HG02623 (cell line): Measurements from ENCODE around the gene RPS6KC1.
"Not testable (repeated sequence)": the region's sequence is repeated elsewhere in the genome, so short reads cannot be mapped to it uniquely, and the experiment has no call there.

Experiments
- ATAC-seq: cut with Tn5 transposase; IDR thresholded peaks from one replicate; pipeline ENCODE4 v1.9.1; 2021; ENCODE audit warnings: moderate library complexity; ENCODE audit not compliant: unreplicated experiment

Gene RPS6KC1

DNA sequence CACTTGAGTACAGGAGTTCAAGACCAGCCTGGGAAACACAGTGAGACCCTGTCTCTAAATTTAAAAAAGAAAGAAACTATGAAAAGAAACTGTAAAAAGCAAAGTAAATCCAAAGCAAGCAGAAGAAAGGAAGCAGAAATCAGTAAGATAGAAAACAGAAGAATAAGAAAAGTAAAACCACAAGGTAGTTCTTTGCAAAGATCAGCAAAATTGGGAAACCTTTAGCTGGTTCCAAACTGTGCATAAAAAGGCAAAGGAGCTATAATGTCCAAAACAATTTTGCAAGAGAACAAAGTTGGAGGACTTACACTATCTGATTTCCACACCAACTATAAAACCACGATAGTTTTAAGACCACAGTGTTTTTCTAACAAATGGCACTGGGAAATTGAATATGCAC is 218.8 kb downstream of the RPS6KC1 start:
- no peak for ATAC-seq

DNA sequence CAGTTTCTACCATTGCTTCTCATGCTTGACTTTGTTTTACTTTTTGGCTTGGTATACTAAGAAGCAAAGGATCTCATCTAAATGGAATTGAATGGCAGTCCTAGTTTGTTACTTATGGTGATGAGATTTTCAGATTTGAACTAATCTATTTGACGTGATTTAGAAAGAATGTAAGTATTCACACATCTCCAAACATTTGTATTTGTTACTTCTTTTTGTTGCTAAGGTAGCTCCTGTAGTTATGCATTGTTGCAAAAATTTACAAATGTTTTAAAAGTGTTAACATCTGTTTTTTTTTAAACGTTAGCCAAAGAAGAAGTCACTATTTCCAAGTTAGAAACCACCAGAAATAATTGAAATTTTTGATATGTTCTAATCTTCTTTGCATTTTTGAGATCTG is 222.5 kb downstream of the RPS6KC1 start:
- no peak for ATAC-seq

DNA sequence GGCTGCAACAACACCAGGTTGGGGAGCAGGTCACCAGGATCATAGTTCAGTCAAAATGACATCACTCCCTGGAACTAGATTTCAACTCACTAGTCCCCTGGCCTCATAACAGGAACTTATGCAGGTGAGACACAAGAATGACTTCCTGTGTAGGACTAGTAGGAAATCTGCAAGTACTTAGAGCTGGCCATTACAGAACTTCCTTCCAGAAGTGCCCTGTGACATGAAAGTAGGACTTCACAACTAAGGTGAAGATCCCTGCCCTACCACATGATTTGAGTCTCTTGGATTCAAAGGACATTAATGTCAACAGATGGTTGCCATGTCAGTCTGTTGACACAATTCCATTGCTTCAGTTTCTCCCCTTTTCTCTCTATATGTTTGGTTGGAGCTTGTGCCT is 223.1 kb downstream of the RPS6KC1 start:
- no peak for ATAC-seq

DNA sequence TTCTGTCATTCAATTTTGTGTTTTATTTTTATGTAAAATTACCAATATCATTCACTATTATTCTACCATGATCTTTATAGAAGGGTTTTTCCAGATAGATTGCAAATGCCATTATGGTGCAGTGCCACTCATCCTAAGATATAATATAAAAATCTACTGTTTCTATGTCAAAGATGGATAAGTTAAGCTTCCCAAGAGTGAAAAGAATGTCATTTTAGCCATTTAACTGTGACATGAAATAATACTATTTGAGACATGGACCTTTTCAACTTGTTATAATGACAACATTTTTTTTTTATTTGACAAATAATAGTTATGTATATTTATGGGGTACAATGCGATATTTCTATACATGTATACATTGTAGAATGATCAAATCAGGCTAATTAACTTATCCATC is 224.3 kb downstream of the RPS6KC1 start:
- no peak for ATAC-seq

DNA sequence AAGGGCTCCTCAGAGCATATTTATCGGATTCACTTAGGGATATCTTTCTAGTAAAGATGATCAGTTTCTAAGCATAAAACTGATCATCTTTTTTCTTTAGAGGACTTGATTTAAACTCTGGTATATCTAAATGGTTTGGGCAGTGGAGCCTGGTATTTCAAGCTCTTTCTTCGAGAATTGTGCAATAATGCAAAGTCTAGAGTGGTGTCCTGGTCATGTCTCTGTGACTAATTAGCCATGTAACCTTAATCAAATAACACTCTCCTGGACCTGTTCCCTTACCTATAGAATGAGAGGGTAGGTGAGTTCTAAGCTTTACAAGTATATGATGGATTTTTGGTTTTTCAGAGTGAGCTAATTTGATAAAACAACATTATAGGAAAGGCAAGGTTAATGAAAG is 225.2 kb downstream of the RPS6KC1 start:
- no peak for ATAC-seq

DNA sequence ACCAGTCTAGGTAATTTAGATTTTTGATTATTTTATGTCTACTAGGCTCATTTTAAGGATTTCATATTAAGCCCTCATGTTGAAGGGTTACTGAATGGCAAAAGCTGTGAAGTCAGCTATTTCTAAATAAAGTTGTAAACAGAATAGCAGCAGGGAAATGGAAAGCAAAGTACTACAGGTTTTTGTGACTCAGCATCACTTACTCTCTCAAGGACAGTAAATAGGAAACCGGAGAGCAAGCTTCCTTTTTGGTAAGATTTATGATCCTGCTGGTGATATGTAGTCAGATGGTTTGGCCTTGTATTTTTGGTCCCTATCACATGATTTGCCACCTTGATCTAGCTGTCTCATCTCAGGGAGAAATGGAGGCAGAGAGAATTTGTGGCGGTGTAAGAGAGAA is 226.0 kb downstream of the RPS6KC1 start:
- ATAC-seq, result no peak

DNA sequence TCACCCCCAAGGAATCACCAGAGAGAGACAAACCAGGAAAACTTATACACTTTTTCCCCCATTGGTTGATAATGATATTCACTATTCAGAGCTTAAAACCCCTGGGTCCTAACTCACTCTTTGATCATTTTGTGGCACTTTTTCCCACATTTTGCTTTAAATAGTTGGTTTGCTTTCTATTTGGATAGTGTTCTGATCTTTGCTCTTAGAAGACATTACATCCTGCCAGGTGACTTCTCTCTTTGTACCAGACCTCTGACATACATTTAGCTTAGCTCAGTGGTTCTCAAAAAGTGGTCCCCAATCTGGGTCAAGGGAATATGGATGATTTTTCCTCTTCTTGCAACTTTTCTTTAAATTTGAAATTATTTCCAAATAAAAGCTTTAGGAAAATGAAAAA is 228.4 kb downstream of the RPS6KC1 start:
- no peak for ATAC-seq

DNA sequence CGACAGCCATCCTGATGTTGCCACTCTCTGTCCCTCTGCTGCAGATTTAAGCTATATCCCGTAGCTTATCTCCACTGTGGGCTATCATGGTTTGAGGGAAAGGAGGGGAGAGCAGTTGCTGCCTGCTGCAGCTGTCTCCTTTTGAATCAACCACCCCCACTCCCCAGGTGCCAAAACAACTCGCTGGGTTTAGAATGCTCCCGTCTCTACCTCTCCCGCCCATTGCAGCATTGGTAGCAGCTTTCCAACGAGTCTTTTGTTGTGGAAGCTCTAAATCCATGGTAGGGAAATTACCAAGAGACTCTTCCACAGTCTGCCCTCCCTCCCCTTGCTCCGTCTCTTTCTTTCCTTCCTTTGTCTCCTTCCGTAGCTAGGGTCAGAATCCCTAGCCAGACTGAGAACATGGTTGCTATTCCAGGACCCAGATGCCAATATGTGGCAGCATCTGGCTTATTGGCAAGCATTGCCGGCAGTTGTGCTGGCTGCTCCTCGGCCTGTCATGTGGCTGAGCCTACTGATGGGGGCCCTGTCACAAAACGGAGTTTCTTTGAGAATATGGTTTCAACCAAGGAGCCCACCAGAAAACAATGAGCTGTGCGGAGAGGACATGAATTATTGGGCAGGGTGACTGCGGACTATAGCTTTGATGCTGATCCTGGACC is 230.7 kb downstream of the RPS6KC1 start:
- ATAC-seq, result no peak

DNA sequence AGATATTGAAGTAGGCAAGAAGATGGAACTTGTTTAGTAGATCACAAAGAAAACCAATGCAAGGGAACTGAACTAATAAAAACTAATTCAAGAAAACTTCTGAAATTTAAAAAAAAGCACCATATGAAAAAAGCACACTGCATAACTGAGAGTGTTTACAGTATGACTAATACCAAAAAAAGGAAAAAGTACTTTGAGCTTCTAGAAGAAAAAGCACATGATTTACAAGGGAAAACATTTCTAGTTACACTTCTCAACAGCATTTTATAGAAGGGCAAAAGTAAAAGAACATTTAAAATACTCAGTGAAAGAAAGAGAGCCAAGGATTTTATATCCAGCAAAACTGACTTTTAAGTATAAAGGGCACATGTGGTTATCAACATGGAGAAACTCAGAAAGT is 233.6 kb downstream of the RPS6KC1 start:
- no peak for ATAC-seq

DNA sequence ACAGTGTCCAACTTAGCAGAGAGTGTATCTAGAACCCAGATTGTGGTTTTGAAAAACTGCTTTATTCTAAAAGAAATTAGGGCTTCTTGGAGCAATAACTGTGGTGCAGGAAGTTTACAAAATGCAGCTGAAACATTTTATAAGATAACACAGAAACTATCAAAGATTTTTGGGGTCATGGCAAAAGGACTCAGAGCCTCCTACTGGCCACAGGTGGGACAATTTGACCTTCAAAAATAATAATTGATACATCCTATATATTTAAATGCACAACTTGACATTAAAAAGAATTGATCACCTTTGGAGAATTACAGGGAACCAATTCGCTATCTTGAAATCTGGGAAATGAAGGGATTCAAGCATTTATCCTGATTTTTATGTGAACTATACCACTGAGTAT is 235.2 kb downstream of the RPS6KC1 start:
- no peak for ATAC-seq

DNA sequence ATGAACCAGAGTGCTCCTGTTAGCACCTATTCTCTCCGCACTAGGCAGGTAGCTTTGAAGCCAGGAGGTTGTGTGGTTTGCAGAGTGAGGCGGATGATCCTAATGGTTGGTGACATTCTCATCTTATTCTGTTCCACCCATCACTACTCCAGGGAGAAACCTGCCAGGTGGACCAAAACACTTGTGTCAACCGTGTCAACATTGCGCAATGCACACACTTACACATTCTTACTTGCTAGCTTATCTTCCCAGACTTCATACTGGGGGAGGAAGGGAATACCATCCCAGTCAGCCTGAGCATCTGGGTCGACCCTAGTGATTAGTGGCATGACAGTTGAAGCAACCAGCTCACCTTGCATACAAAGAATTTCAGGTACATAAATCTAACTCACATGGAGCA is 236.9 kb downstream of the RPS6KC1 start:
- no peak for ATAC-seq

DNA sequence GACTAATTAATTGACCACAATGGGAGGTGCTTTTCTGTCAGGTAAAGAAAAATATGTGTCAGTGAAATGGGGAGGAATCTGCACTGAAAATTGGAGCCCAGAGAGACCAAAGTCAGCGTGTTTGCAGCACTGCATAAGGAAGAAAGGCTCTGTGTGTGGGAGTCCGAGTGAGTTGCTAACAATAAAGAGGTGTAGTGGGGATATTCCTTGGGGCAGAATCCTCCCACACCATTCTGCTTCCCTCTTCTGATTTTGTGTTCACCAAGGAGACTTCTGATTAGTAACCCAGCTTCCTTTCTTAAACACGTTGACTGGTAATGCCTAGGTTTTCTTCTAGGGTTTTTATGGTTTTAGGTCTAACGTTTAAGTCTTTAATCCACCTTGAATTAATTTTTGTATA is 240.5 kb downstream of the RPS6KC1 start:
- no peak for ATAC-seq

DNA sequence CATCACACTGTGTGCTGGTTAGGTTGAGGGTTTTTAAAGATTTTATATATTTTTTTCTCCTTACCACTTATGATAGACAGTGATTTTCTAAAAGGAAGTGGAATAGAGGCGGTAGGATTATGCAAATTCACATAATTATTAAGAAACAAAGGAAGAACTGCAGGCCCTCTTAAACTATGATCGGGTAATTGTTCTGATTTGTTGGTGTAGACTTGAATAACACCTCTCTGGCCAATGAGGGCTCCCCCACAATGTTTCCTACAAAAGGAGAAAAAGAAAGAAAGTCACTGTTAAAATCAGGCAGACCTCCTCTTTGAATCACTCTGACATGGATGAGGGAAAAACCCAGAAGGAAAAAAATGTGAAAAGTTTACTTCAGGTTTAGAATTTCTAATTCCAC is 241.6 kb downstream of the RPS6KC1 start:
- ATAC-seq, result no peak

DNA sequence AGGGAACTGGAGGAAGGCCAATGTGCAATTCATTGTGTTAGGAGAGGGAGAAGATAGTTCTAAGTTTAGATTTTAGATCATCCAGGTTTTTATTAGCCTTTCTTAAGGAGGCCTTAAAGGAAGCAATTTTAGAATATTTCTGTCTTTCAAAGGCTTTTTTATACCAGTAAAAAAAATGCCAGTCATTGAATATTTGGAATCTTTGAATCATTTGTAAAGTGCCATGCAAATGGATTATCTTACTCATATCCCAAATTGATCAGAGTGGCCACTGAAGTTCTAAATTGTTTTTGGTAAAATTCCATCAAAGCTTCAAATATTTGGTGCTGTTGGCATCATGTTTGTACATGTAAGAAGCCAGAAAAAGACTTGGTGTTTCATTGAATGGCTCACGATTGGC is 244.8 kb downstream of the RPS6KC1 start:
- ATAC-seq, result no peak

DNA sequence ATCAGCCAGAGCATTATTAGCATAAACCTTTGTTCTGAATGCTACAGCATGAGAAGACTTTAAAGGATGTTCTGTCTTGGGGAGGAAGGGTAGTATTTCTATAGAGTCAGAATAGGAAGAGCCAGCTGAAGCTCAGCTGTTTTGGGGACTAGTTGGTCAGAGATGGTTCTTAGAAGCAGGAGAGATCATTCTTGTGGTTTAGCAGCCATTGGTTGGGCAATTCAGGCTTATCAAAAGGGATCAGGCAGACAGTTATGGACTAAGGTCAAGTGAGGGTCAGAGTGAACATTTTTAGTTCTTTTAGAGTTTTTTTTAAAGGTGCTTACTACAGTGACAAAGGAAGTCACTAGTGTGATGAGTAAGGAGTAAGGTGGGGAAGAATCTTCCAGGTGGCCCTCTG is 245.5 kb downstream of the RPS6KC1 start:
- ATAC-seq, result no peak

DNA sequence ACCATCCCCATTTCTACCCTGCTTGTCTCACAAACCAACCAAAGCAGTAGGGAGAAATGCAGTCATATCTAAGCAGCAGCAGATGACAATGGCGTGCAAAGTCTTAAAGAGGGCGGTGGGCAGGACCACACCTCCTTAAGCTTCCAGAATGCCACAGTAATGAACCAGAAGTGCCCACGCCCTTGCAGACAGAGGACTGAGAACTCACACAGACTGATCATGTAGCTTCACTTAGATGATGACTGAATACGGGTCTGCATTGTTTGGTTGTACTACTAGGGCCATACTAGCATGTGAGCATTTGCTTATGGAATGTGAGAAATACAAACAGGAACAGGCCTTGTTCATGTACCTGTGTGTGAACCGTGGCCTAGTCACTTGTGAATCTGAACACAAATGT is 246.0 kb downstream of the RPS6KC1 start:
- no peak for ATAC-seq

DNA sequence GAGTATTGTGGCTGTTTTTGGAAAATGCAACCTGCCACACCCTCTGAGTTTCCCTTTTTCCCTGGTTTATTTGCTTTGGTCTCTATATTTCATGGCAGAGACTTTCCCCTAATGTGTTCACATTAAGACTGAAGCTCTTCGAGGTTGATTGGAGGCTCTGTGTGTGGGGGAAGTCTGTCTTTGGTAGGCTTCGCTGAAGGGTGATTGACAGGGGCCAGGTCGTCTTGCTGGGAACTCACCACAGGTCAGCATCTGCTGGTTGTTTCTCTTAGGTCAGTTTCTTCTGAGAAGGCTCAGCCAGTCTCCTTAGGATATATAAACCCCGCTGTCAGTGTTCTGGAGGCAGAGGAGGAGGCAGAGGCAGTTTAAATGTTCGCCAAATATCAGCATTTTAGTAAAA is 249.4 kb downstream of the RPS6KC1 start:
- no peak for ATAC-seq

DNA sequence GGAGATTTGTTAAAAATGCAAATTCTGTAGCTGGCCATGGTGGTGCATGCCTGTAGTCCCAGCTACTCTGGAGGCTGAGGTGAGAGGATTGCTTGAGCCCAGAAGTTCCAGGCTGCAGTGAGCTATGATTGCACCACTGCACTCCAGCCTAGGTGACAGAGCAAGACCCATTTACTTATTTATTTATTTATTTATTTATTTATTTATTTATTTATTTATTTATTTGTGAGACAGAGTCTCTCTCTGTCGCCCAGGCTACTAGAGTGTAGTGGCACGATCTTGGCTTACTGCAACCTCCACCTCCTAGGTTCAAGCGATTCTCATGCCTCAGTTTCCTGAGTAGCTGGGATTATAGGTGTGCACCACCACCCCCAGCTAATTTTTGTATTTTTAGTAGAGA is 250.5 kb downstream of the RPS6KC1 start:
- ATAC-seq, result not testable (repeated sequence)

DNA sequence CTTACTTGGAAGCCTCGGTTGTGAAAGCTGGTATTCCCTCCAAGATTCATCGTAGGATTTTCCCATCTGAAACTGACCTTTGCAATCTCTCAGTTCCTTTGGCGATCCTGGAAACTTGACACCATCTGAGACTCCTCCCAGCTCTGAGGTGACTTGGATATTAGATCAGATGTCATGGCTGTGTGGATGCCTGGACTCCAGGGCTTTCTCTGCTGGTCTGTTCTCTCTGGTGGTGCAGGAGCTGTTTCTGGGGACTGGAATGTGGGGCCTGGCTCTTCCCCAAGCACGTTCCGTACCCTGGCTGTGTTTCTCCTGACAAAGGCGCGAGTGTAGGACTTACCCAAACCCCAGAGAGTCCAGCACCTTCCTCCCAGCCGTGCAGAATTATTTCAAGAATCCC is 252.2 kb downstream of the RPS6KC1 start:
- no peak for ATAC-seq

DNA sequence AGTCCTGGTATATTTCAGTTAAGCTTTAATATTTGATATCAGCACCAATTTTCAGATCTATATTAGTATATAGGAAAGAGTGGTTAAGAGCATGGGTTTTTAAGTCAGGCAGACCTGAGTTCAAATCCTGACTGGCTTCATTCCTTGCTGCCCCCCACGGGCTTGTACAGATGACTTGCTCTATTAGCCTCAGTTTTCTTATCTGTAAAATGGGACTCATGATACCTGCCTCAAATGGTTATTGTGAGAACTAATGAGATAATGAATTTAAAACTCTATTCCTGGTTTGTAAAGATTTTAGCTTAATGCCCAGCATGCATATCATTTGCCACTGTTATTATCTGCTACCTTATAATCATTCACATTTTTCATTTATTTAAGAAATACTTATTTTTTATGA is 264.5 kb downstream of the RPS6KC1 start:
- no peak for ATAC-seq

DNA sequence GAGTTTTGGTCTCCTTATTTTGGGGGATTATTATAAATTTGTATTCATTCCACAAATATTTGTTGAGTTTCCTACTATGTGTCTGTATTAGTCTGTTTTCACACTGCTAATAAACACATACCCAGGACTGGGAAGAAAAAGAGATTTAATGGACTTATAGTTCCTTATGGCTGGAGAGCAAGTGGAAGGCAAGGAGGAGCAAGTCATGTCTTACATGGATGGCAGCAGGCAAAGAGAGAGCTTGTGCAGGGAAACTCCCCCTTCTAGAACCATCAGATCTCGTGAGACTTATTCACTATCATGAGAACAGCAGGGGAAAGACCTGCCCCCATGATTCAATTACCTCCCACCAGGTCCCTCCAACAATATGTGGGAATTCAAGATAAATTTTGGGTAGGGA is 267.4 kb downstream of the RPS6KC1 start:
- ATAC-seq, result not testable (repeated sequence)

DNA sequence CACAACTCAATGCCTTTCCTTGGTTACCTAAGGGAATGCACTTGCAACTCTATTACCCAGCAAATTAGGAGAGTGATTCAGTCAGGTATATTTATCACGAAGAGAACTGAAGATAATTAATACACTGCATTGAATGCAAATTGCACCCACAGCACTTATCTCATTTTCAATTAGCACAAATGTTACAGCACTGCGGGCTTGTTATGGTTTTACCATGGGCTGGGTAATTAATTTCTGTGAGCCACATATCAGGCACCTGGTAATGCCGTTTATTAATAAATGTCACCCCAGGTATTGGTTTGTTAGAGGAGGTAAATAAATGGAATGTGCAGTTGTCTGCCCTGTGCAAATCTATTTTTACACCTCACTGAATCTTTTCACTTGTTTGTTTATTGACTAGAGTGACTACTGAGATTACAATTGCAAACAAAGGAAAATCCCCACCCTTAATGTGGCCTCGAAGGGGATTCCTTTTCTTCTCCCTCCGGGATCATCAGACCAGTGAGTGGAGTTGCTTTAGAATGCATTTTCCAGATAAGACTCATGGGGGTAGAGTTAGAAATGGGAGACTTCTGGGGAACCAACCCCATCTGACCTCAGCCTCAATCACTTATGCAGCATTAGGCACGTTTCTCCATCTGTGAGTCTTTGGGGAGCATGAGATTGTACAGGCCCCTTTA is 269.3 kb downstream of the RPS6KC1 start:
- ATAC-seq, result no peak
